GM19395 (cell line): Measurements from ENCODE around the gene MINDY1.

Source experiments
- ATAC-seq: cut with Tn5 transposase; IDR thresholded peaks from one replicate; pipeline ENCODE4 v1.9.1; 2021; ENCODE audit warnings: mild to moderate bottlenecking, moderate library complexity; ENCODE audit not compliant: unreplicated experiment

Gene MINDY1

DNA sequence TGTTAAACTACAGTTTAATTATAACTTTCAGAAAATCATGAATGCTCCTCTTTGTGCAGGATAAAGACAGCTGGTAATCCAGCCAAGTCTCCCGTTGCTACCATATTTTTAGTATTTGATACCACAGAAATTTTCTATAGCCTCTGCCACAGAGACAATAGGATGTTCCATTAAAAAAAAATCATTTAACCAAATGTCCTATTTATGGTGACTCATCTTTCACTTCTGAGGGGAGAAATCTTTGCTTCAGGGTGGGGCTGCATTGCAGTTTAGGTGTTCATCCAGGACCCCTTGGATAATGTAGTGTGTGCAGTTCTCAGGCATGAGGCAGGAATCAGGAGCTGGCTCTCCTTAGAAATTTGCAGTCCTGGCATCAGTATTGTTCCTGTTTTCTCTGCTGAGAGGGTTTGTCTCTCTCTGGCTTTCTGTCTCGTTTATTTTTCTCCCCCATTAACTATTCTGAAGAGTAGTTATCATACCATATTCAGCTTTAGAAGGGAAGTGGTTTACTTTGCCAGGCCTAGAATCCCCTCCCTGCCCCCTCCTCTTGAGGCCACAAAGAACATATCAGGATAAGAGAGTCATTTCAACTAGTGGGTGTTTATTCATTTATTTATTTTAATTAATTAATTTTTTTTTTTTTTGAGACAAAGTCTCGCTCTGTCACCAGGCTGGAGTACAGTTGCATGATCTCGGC lies 4.6 kb upstream of the MINDY1 start:
- no peak for ATAC-seq

DNA sequence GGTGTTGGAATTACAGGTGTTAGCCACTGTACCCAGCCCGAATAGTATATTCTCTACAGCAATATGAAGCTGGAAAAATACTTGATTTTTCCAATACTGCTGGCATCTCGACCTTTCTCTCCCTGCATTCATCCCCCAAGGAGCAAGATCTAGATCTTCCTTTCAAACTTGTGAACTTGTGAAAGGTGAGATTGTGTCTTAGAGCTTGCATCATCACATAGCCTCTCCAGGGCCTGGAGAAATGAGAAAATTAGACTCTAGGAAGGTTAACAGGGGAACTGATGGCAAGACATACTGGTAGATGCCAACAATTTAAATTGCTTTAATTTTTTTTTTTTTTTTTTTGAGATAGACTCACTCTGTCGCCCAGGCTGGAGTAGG lies 3.6 kb upstream of the MINDY1 start:
- no peak for ATAC-seq

DNA sequence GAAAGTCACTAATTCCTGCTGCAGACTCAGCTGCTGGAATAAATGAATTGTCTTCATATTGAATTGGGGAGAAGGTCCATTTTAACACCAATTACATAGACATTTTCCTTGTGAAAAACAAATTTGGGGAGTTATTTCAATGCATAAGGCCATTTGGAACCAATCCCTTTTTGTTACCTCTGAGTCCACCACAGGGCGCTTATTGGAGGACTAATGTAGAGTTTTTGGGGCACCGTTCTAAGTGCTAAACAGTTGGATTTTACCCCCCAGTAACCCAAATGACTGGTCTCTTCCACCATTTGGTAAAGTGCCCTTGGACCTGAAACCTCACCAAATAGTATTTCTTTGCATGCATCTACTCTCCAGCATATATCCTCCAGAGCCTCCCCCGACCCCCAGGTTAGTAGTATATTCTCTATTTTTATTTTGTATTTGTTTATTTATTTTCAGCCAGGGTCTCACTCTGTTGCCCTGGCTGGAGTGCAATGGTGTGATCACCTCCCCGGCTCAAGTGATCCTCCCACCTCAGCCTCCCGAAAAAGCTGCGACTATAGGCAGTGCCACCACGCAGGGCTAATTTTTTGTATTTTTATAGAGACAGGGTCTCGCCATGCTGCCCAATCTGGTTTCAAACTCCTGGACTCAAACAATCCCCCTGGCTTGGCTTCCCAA lies 3.1 kb upstream of the MINDY1 start:
- no peak for ATAC-seq

DNA sequence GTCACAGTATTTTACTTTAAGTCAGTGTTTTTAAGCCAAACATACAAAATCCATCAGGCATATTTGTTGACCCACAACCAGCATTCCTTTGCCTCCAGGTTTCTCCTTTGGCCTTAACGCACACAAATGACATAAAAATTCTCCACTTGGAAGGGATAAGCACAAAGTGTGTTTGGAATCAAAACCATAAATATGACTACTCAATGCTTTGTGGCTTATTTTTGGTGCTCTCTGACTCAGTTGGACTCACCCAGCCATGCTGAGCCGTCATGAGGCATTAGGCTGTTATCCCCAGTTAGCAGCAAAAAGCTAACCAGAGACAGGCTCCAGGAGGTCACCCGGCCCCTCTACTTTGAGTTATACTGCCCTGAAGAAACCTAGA lies 2.5 kb upstream of the MINDY1 start:
- no peak for ATAC-seq

DNA sequence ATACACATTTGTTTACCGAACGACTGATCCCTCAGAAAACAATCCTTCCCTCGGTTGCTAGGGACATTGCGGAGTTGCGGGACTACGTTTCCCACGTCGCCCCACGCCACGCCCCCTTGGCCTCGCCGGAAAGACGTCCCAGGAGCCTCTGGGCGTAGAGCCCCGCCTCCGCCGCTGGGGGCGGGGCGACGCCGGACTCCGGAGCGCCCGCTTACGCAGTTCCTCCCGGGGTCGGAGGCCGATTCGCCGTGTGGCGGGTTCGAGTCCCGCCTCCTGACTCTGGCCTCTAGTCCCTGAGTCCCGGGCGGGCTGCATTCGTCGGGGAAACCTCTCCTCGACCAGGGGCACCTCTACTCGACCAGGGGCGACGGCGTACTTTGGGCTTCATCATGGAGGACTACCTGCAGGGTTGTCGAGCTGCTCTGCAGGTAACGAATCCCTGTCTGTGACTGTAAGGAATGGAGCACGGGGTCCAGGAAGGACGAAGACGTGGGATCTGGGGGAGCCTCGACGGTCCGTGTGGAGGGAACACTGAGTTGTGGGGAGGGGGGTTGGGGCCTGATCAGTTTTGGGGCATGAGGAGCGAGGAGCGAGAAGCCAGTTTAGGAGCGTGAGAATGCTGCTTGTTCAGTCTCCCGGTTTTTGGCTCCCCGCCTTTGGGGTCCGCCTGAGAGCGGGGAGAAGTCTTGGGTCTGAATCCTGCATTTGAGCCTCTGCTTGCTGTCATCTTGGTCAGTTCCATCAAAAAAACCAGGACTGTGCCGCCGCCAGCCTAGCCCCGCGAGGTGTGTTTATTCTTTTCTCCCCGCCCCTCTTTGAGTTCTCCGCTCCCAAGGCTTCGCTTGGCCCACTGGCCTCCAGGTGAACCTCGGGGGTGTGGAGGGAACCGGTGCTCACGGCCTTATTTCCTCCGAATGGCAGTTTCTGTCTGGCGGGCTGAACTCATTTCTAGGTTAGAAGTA lies 1.8 kb upstream of the MINDY1 start, which contains the start of gene PRUNE1:
Gene PRUNE1, plus strand, starts transcription at position 206 of the 962 bp plus-strand sequence. Its CDS starts 184 bp downstream, at position 390.
- peak; percentile 66 for ATAC-seq

DNA sequence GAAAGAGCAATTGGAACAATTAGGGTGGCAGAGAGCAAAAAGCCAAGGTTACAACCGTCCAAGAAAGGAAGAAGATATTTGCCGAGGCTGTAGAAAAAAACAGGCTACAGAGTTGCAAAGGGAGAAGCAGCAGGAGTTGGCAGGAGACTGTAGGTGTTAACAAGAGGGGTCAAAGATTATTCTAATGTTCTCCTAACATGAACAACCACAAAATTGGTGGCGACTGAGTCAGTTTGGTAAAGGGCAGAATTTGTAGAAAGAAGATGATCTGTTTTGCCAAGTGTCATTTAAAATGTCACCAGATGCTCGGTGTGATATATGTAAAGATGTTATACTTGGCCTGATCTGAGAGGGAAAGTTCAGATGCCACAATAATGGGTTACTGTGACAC lies 1.1 kb upstream of the MINDY1 start:
- ATAC-seq: no peak

DNA sequence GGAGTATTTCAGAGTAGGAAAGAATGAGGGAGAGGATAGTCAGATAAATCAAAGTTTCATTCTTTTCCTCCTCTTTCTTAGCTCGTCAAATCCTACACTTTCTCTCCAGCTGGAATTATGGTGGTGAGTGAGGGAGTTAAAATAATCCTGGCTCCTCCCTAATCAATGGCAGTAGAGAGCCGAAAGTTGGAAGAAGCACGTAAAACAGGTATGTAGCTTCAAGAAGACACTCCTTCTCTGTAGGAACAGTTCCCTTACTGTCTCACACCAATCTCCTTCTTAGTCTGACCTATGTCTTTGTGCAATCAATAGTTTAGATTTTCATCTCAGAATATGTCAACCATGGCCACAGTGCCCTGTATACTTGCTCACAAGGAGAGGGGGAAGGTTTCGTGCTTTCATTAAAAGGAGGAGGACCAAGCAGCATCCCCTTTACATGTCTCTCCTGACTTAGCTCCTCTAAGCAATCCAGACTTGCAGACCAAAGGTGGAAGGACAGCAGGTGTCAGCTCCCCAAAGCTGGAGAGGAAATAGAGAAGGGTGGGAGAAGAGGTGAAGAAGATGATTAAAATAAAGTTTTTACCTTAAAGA lies 878 bp downstream of the MINDY1 start:
- no peak for ATAC-seq

DNA sequence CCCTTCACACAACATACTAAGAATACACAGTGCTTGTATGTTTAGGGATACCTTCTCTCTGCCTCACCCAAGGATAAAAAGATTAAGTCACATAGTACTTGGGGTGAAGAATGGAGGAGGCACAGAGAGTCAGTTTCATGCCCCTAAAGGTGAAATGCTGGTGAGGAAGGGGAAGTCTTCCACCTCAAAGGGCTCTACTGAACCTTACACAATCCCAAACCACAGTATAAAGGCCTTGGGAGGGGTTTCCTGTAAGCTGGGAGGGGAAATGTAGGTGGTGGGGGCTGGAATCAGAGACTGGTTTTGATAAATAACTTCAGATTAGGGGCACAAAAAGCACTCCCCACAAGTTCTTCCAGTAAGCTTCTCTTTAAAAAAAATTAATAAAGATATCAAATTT lies 3.5 kb downstream of the MINDY1 start:
- ATAC-seq: no peak

DNA sequence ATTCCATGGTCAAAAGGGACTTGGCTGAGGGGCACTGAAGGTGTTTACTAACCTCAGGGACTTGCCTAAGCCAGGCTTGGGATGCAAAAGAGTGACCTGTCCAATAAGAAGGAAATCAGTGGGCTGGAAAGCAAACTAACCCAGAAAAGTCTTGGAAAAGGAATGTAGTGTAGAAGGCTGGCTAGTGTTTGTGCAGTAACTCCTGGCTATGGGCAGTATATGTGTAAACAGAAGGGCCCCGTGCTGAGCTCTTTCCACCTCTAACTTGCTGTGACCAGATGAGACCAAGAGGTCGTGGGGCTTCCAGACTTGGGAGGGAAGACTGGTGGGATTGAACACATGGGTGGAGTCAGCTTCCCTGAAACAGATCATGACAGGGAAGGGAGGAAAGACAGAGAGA lies 4.1 kb downstream of the MINDY1 start:
- ATAC-seq: no peak

DNA sequence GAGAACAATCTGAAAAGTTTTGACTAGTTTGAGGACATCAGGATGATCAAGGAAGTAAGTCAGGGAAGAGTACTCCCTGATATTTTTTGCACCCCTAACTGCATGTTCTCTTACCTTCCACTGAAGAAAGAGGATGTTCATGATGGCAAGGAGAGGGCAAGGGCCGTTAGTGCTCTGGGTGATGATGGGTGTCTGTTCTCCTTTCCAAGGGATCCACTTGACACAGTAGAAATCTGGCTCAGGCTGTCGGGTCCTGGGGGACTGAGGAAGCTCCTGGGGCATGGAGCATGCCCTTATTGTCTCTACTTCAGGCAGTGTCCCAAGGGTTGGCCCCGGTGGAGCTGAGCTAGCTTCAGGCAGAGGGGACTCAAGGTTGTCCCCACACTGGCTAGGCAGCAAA lies 4.7 kb downstream of the MINDY1 start:
- no peak for ATAC-seq

DNA sequence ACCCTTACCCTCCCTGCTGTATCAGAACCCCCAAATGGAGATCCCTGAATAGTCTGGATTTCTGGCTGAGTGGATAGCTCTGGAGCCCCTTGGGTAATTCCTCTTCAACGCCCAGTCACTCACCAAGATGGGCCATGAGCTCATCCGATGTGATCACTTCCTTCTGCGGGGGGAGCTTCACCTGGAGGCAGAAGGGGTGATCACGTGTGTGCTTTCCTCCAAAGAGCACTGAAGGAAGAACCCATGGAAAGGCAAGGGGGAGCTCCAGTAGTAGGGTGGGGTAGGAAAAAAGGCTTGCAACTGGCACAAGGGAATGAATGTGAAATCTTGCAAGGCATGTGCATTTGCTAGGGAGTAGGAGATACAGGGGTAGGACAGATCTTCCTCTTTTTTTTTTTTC lies 5.1 kb downstream of the MINDY1 start:
- no peak for ATAC-seq

DNA sequence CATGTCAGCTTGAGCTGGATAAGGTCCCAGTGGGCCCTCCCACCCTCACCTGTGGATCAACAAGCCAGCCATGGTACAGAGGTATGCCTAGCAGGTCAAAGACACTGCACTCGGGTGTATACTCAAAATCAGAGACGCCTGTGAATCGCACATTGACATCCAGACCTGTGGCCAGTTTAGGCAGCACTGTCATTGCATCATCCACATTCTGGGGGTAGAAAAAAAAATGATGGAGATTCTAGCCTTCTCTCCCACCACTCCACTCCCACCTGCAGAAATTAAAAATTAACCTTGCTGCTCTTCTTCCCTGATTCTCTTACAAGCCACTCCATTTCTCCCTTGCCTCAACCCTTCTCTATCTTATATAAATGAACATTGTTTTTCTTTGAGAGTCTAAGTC lies 6.3 kb downstream of the MINDY1 start:
- no peak for ATAC-seq

DNA sequence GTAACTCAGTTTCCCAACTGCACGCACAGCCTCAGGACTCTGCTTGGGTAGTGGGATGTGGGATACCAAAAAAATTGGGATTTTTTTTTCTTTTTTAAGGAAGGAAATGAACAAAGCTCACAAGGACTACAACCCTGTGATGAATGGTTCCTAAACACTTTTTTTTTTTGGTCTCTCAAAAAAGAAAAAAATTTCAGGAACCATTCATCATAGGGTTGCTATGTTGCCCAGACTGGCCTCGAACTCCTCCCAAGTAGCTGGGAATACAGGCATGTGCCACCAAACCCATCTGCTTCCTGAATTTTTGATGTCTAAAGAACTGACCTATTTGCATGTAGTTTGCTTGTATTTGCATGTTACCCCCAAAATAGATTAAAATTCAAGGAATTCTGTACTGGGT lies 6.8 kb downstream of the MINDY1 start:
- ATAC-seq: no peak

DNA sequence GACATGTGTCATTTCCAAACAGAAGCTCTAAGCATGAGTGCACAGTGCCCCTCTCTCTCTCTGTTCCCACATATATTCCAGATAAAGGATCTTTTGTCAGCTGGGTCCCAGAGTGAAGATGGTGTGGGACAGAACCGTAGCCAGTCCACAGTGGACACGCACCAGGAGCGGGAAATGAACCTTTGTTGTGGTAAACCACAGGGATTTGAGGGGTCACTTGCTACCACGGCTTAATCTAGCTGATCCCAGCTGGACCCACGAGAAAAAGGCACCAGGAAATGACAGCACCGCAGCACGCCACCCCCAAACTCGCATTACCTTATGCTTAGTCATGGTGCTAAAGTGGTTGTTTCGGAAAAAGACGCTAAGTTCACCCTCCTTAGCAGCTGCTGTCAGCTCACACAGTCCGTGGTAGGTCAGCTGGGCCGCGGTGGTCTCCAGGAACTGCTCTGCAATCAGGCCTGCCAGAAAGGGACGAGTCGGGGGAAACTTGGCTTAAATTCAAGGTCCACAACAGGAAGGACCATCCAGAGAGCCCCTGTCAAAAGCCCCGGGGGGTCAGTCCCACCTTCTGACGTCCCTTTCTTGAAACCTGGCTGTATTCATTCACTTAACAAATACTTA lies 7.5 kb downstream of the MINDY1 start:
- no peak for ATAC-seq

DNA sequence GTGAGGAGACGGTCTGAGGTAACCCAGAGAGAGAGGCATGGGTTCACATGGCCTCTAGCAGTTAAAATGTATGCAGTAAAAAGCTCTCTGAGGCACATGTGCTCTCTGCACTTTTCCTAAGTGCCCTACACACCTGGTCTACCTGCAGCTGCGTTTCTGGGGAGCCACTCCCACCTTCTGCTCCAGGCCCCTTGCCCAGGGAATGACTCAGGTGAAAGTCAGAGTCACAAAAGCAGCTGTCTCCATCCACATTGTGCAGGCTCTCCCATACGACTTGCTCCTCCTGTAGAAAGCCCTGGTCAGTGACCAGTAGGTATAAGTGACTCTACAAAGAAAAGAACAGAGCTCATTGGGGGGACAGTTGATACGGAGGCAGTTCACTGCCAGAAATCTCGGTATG lies 8.8 kb downstream of the MINDY1 start:
- no peak for ATAC-seq

DNA sequence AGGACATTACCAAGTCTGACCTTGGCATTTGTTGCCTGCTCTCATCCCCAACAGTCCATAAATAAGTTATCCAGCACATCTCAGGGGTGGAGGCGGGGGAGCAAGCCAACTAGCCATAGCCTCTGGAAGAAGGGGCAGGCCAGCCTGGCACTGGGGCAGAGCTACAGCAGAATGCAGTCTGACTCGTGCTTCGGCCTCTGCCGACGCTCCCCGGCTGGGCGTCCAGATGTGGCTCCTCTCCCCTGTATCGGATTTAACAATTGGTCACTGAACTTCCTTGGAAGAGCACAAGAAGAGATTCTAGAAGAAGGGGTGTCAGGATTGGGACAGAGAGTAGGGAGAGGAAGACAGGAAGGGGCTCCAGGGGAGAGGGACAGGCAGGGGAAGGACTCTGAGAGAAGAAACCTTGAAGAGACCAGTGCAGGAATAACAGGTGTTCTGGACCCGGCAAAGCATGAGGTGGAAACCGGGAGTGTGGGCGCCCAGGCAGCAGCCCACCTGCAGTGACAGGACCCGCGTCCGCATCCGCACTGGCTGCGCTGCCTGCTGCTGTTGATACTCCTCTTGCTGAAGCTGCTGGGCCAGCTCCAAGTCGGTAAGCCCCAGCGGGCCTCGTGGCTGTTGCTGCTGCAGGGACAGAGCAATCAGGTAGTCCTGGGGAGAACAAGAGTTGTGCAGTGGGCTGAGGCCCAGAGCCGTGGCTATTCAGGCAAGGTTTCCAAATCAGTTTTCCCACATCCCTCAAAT lies 9.4 kb downstream of the MINDY1 start:
- ATAC-seq: no peak

DNA sequence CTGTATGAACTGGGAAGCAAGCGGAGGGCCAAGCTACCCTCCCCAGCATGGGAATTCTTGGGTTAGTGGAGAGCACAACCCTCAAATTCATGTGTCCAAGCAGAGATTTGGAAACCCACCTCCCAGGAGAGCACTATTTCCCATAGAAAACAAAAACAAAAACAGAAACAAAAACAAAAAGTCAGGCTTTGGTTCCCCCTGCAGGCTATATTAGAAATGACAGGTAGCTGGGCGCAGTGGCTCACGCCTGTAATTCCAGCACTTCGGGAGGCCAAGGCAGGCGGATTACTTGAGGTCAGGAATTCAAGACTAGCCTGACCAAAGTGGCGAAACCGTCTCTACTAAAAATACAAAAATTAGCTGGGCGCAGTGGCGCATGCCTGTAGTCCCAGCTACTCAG lies 10.8 kb downstream of the MINDY1 start:
- no peak for ATAC-seq

DNA sequence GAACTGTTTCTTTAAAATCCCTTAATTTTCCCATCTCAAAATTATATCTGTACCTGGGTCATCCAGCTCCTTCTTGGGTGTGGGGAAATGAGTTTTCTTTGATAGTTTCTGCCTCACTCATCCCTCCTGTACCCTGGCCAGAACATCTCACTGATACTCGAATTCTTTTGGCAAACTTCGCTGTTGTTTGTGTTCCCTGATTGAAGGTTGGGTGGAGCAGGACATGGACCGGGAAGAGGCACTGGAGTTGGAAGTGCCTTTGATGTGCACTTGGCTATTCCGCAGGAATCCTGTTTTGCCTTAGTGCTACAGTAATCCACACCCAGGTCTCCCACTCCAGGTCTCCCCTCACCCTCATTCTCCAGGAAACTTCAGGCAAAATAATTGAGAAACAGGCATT lies 11.2 kb downstream of the MINDY1 start:
- ATAC-seq: no peak

DNA sequence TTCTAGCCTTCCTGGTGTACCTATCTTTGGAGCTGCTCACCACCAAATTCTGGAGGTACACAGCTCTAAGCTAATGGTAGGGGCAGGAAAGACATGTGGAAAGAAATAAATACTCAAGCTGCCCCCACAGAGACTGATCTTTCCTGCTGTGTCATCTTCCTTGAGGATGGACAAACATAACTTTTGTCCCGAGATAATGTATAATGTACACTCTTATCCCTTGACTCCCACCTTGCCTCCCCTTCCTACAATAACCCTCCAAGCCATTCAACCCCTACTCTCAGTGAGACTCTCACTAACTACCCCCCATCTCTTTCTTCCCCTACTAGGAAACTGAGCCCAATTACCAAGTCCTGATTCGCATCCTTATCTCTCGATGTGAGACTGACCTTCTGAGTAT lies 12.5 kb downstream of the MINDY1 start:
- ATAC-seq: no peak

DNA sequence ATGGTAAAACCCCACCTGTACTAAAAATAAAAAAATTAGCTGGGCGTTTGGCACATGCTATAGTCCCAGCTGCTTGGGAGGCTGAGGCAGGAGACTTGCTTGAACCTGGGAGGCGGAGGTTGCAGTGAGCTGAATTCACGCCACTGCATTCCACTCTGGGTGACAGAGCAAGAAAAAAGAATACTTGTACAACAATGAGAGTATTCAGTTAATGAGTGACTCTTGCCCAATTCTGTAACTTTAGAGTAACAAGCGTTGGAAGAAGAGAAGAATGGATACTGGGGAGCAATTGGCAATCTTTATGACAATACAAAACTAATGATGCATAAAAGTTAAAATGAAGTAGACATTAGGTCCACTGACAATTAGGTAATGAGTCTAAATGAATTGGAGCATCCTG lies 14.1 kb downstream of the MINDY1 start:
- ATAC-seq: no peak
